Stimulated activated effector memory CD8-positive, alpha-beta T cell treated with anti-CD3 and anti-CD28 coated beads, Interleukin-12 subunit alpha, Interleukin-12 subunit beta, amount 100 ng/mL, for 72 hours (primary cell): ENCODE measurements around the gene TBC1D19.

Experiments used
- ATAC-seq: fragments of 150-1000 bp; cut with Tn5 transposase; 2 replicates; pipeline ENCODE4 v1.10.0; 2021
- DNase-seq, 2 donors: peaks; one replicate each; pipeline ENCODE4 v3.0.0; 2021 to 2022; ENCODE audit warnings: low spot score in 2 of 2
- H3K27ac Mint-ChIP-seq: one replicate; pipeline ENCODE4 v1.8.0; 2022; ENCODE audit warnings: mild to moderate bottlenecking, mixed read lengths
- H3K36me3 Mint-ChIP-seq: one replicate; pipeline ENCODE4 v1.8.0; 2022; ENCODE audit warnings: mild to moderate bottlenecking, mixed read lengths
- H3K4me1 Mint-ChIP-seq: one replicate; pipeline ENCODE4 v1.8.0; 2022; ENCODE audit warnings: mixed read lengths
- H3K4me3 Mint-ChIP-seq: one replicate; pipeline ENCODE4 v1.8.0; 2022; ENCODE audit warnings: mild to moderate bottlenecking, mixed read lengths
- H3K9me3 Mint-ChIP-seq: one replicate; pipeline ENCODE4 v1.8.0; 2022; ENCODE audit warnings: mixed read lengths

TBC1D19 gene

GRCh38 chr4:26757751-26758150 is 173.9 kb downstream of the TBC1D19 start:
- H3K4me3 Mint-ChIP-seq = no peak overlapping the region
- no peak for DNase-seq
- no peaks in the 10 kb centered on the region for H3K4me1 Mint-ChIP-seq
- no peak overlapping the region for H3K27ac Mint-ChIP-seq
- ATAC-seq = no peak
- no peaks in the 10 kb centered on the region for H3K9me3 Mint-ChIP-seq
- no peaks in the 10 kb centered on the region for H3K36me3 Mint-ChIP-seq

- H3K9me3 Mint-ChIP-seq = no peaks in the 10 kb centered on the region
- no peak overlapping the region for H3K27ac Mint-ChIP-seq
- DNase-seq (no peak), ATAC-seq (no peak)
- no peak overlapping the region for H3K4me3 Mint-ChIP-seq
- H3K36me3 Mint-ChIP-seq = no peaks in the 10 kb centered on the region
- no peaks in the 10 kb centered on the region for H3K4me1 Mint-ChIP-seq
Measured at GRCh38 chr4:26758899-26759298, 175.0 kb downstream of the TBC1D19 start.

- Mint-ChIP-seq H3K36me3 (no peaks in the 10 kb centered on the region), H3K9me3 (no peaks in the 10 kb centered on the region), H3K27ac (no peak overlapping the region), H3K4me3 (no peak overlapping the region), H3K4me1 (no peaks in the 10 kb centered on the region)
- DNase-seq (no peak), ATAC-seq (no peak)
Measured at GRCh38 chr4:26762650-26763049, 178.8 kb downstream of the TBC1D19 start.

- DNase-seq (no peak), ATAC-seq (no peak)
- H3K4me1 Mint-ChIP-seq = no peaks in the 10 kb centered on the region
- H3K4me3 Mint-ChIP-seq = no peak overlapping the region
- no peak overlapping the region for H3K27ac Mint-ChIP-seq
- H3K9me3 Mint-ChIP-seq = no peaks in the 10 kb centered on the region
- no peaks in the 10 kb centered on the region for H3K36me3 Mint-ChIP-seq
Measured at GRCh38 chr4:26763063-26763462, 179.2 kb downstream of the TBC1D19 start.

DNA sequence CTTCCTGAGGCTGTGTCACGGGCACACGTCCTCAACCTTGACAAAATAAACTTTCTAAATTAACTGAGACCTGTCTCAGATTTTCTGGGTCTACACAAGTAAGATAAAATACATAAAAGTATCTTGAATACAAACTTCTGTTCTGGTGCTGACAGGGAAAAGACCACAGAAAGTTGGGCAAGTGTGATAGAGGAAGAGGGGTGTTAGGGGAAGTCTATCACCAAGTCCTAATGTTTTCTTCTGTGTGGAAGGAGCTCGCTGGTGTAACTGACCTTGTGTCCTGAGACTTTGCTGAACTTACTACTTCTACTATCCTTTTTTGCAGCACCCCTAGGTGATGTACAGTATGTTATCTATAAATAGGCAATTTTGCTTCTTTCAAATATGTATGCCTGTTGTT is 179.8 kb downstream of the TBC1D19 start:
- ATAC-seq = no peak
- Mint-ChIP-seq H3K27ac (no peak overlapping the region), H3K4me1 (no peaks in the 10 kb centered on the region), H3K36me3 (no peaks in the 10 kb centered on the region), H3K4me3 (no peak overlapping the region), H3K9me3 (no peaks in the 10 kb centered on the region)
- DNase-seq = no peak

- no peak overlapping the region for H3K4me3 Mint-ChIP-seq
- no peak overlapping the region for H3K27ac Mint-ChIP-seq
- H3K4me1 Mint-ChIP-seq = no peaks in the 10 kb centered on the region
- H3K36me3 Mint-ChIP-seq = no peaks in the 10 kb centered on the region
- ATAC-seq (no peak), DNase-seq (no peak)
- no peaks in the 10 kb centered on the region for H3K9me3 Mint-ChIP-seq
Measured at GRCh38 chr4:26764231-26764630, 180.3 kb downstream of the TBC1D19 start.

DNA sequence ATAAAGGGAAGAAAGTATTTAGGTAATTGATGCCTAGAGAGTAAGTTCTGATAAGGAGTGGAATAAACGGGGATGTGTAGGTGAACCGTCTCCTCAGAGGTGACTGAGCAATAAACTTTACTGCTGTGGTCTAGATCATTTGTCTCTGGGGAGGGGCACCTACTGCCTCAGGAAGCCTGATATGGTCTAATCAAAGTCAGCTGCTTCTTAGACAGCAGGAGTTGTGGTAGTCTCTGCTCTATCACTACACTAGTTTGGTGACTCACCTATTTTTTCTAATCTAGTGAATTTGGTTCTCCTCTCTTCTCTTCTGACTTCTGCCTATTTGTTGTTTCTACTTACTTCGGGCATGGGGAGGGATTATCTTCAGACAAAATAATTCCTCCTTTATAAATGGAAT is 181.6 kb downstream of the TBC1D19 start:
- Mint-ChIP-seq H3K36me3 (no peaks in the 10 kb centered on the region), H3K27ac (no peak overlapping the region), H3K4me1 (no peaks in the 10 kb centered on the region), H3K9me3 (no peaks in the 10 kb centered on the region), H3K4me3 (no peak overlapping the region)
- peak; percentile 46 for ATAC-seq
- no peak for DNase-seq

DNA sequence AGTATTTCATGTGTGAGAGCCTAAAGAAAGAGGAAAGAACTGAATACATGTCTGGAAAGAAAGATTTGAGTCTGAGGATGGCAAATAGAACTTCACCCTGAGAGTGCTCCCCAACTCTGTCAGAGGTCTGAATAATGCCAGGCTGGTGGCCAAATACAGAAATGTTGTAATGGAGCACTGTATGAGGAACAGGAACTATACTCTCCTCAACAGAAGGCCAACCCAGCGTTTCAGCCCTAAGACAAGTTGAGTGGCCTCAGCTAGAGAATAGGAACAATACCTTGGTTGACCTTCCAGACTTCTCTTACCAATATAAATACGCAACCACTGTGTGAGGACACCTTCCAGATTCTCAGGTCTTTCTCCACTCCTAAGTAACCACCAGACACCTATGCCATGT is 182.3 kb downstream of the TBC1D19 start:
- H3K27ac Mint-ChIP-seq = no peak overlapping the region
- no peaks in the 10 kb centered on the region for H3K36me3 Mint-ChIP-seq

GRCh38 chr4:26772096-26772873 is 188.4 kb downstream of the TBC1D19 start:
- no peak overlapping the region for H3K27ac Mint-ChIP-seq
- no peaks in the 10 kb centered on the region for H3K4me1 Mint-ChIP-seq
- peaks cover 5% of the 10 kb centered on the region for H3K36me3 Mint-ChIP-seq
- ATAC-seq = no peak
- no peak overlapping the region for H3K4me3 Mint-ChIP-seq
- H3K9me3 Mint-ChIP-seq = no peaks in the 10 kb centered on the region
- no peak for DNase-seq

More for the DNA sequence above, 182.3 kb downstream of the TBC1D19 start:
- H3K9me3 Mint-ChIP-seq = no peaks in the 10 kb centered on the region
- no peak for DNase-seq
- no peak for ATAC-seq
- H3K4me3 Mint-ChIP-seq = no peak overlapping the region
- H3K4me1 Mint-ChIP-seq = no peaks in the 10 kb centered on the region

DNA sequence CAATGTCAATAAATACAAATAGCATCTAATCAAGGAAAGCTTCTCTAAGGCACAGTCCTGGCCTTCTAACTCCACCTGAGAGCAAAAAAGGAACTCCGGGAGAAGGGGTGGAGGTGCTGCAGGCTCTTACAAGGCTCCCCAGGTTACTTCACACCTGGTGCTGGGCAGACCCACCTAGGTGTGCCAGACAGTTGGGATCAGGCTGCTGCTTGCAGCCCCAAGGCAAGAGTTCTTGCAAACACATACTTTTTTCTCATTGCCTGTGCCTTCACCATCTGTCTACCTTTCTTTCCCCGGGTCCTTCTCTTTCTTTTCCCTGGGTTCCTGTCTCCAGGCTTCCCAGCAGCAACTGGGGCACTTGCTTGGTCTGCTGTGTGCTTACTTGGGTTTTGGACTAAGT is 195.3 kb downstream of the TBC1D19 start:
- DNase-seq = no peak
- Mint-ChIP-seq H3K36me3 (no peaks in the 10 kb centered on the region), H3K4me3 (no peak overlapping the region), H3K9me3 (no peaks in the 10 kb centered on the region), H3K4me1 (no peaks in the 10 kb centered on the region), H3K27ac (no peak overlapping the region)
- no peak for ATAC-seq

DNA sequence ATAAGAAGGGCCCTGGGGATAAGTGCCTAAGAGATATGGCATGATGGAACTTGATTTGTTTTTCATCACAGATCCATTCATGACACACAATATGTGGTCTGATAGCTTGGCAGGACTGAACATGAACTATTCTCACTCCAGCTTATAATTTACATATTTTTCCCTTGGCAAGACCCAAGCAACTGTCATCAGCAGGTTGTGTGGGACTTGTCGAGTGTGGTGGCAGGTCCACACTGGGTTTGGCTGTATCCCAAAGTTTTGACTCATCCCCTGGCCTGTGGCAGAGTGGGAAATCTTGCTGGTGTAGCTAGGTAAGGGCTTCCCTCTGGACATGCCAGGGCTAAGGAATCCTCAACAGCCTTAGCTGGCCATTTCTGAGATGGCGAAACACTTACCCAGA is 195.8 kb downstream of the TBC1D19 start:
- Mint-ChIP-seq H3K27ac (no peak overlapping the region), H3K4me3 (no peak overlapping the region), H3K4me1 (no peaks in the 10 kb centered on the region), H3K9me3 (no peaks in the 10 kb centered on the region), H3K36me3 (no peaks in the 10 kb centered on the region)
- no peak for DNase-seq
- no peak for ATAC-seq

DNA sequence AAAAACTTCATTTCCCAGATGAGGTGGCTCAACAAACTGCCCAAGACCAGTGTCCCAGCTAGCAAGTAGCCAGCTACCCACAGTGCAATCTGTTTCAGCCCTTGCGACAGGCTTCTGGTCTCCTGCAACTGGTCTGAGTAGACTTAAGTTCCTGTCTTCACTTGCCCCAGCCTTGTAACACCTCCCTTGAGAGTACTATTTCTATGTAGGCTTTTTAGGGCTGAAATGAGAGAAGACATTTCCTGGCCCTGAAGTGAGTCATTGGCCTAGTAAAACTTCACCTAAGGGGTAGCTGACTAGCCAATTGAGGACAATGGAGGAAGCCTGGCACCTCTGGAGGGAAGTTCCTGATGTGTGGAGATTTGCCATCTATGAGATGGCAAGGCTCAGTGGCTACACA is 196.7 kb downstream of the TBC1D19 start:
- Mint-ChIP-seq H3K4me1 (no peaks in the 10 kb centered on the region), H3K4me3 (no peak overlapping the region), H3K9me3 (no peaks in the 10 kb centered on the region), H3K36me3 (no peaks in the 10 kb centered on the region), H3K27ac (no peak overlapping the region)
- DNase-seq = no peak
- ATAC-seq = peak; percentile 92

GRCh38 chr4:26782168-26782829 is 198.4 kb downstream of the TBC1D19 start:
- Mint-ChIP-seq H3K4me3 (no peak overlapping the region), H3K9me3 (no peaks in the 10 kb centered on the region), H3K27ac (no peak overlapping the region), H3K4me1 (peaks cover under 1% of the 10 kb centered on the region), H3K36me3 (no peaks in the 10 kb centered on the region)
- ATAC-seq = no peak
- DNase-seq = no peak

DNA sequence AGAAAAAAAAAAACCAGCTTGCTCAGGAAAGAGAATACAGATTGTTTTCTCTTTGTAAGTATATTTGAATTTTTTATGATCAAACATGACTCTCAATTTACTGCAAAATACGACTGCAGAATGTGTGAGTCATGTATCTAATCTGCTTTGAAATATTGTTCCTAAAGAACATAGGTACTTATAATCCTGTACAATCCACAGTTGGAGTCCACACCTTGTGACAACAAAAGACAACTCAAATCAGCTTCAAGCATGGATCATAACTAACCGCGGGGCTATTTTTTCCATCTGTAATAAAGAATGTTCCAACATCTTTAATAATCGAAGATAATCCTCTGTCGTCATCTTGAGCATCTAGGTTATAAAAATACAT is 198.9 kb downstream of the TBC1D19 start:
- Mint-ChIP-seq H3K4me1 (peaks cover 6% of the 10 kb centered on the region), H3K27ac (no peak overlapping the region), H3K4me3 (no peak overlapping the region), H3K36me3 (no peaks in the 10 kb centered on the region), H3K9me3 (no peaks in the 10 kb centered on the region)
- no peak for ATAC-seq
- no peak for DNase-seq

DNA sequence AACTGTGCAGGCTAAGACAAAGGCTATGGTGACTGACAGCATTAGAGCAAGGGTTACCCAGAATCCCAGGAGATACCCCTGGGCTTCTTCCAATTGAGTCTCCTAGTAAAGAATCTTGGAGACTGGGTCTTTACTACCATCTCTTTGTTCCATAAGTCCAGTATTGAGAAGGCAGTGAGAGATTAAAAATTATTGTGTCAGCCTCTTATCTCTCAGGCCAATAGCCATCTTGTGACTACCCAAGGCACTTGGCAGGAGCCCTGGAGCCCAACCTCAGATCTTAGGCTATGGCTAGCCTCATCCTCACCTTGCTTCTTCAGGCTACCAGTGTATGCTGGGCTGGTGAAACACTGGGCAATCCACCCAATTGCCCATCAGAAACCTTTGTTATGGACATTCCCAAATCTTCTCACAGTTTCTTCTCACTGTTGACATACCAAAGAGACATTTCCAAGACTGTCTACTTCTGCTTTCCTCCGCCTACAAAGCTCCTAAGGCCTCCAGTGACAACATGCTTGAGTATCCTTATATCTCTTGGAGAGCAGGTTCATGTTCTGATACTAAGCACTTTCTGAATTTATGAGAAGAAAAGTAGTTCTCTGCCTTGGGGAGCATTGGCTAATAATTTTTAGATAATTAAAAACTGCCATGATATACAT is 200.5 kb downstream of the TBC1D19 start:
- no peak overlapping the region for H3K27ac Mint-ChIP-seq
- no peaks in the 10 kb centered on the region for H3K9me3 Mint-ChIP-seq
- peaks cover 11% of the 10 kb centered on the region for H3K4me1 Mint-ChIP-seq
- no peak overlapping the region for H3K4me3 Mint-ChIP-seq
- no peak for ATAC-seq
- no peak for DNase-seq
- H3K36me3 Mint-ChIP-seq = no peaks in the 10 kb centered on the region

- no peak for ATAC-seq
- Mint-ChIP-seq H3K4me1 (peaks cover 11% of the 10 kb centered on the region), H3K27ac (no peak overlapping the region)
Measured at GRCh38 chr4:26785312-26785711, 201.4 kb downstream of the TBC1D19 start.

More at GRCh38 chr4:26785312-26785711, 201.4 kb downstream of the TBC1D19 start:
- Mint-ChIP-seq H3K4me3 (no peak overlapping the region), H3K36me3 (no peaks in the 10 kb centered on the region), H3K9me3 (no peaks in the 10 kb centered on the region)
- no peak for DNase-seq
